DMS 273 (cell line): Measurements from ENCODE around the gene TNIP3.
"Not testable (repeated sequence)": the region's sequence is repeated elsewhere in the genome, so short reads cannot be mapped to it uniquely, and the experiment has no call there.

Source experiments
- DNase-seq: peaks from one replicate; lab custom pipeline; 2025; ENCODE audit not compliant: unreplicated experiment; lab: John Stamatoyannopoulos, UW

TNIP3 gene

DNA sequence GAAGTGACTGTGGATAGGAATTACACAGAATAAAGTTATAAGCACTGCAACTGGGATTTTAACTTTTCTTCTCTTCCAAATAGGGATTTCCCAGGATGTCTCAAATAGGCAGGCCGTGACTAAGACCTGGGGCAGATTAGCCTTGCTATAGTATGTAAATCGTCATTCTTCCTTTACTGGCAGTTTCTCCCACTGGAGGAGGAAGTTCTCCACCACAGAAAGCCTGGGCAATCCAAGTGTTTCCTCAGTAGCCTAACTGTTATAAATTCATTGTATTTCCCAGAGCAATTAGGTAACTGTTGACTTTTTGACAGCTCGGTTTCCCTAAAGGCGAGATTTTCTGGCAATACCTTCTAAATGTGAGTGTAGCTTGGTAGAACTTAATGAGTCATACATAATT, at the start of gene TNIP3:
TSS of gene TNIP3 (minus strand) at position 31 of the 400 bp plus-strand sequence. CDS start 196 bp downstream, outside the sequence.
- DNase-seq: no peak

DNA sequence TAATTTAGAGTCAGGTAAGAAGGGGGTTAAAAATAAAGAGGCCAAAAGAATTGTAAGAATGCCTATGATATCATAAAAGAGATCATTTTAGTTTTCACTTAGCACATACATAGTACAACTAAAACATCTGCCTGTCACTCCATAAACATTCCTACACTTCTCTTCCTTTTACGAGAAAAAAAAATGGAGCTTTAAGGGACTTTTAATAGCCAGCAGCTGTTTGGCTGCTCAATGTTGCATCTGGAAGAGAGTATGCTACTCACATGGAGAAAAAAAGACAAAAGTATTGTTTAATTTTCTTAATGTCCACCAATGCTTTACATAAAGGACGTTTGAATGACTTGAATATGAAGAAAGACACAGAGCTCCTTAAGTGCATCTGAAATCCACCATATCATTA, 48.7 kb upstream of the TNIP3 start:
- no peak for DNase-seq

DNA sequence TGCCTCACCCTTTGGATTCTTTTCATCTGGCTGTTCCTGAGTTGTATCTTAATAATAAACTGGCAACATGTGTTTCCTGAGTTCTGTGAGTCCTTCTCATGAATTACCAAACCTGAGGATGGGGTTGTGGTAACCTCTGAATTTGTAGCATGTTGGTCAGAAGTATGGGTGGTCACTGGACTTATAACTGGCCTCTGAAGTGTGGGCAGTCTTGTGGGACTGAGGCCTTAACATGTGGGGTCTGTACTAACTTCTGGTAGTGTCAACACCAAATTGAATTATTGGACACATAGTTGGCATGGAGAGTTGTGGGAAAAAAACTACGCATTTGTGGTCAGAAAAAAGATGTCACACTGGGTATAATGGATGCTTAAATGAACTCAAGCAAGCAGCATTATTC, 45.0 kb upstream of the TNIP3 start:
- DNase-seq: no peak

DNA sequence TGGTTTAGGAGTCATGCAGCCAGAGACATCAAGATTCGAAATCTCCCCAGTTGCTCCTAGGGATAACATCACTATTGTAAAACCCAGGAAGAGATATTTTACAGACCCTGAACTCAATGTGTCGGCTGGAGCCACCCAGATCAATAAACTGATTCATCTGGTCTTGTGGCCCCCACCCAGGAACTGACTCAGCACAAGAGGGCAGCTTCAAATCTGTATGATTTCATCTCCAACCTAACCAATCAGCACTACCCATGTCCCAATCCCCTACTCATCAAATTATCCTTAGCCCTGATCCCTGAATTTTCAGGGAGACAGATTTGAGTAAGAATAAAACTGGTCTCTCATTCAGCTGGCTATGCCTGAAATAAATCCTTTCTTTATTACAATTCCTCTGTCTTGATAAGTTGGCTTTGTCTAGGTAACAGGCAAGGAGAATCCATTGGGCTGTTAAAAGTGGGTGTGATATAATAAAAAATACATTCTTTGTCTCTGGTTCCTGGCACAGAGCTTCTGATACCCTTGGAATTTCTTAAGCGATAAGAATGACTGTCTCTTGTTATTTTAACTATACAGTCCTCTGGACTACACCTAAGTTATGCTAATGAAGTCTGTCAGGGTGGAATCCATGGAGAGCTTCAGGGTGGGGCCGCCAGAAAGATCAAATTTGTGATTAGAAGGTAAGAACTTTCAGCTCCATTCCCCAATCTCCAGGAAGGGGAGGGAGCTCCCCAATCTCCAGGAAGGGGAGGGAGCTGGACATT, 44.3 kb upstream of the TNIP3 start:
- no peak for DNase-seq

GRCh38 chr4:121205777-121206176, 41.7 kb upstream of the TNIP3 start:
- DNase-seq: not testable (repeated sequence)

DNA sequence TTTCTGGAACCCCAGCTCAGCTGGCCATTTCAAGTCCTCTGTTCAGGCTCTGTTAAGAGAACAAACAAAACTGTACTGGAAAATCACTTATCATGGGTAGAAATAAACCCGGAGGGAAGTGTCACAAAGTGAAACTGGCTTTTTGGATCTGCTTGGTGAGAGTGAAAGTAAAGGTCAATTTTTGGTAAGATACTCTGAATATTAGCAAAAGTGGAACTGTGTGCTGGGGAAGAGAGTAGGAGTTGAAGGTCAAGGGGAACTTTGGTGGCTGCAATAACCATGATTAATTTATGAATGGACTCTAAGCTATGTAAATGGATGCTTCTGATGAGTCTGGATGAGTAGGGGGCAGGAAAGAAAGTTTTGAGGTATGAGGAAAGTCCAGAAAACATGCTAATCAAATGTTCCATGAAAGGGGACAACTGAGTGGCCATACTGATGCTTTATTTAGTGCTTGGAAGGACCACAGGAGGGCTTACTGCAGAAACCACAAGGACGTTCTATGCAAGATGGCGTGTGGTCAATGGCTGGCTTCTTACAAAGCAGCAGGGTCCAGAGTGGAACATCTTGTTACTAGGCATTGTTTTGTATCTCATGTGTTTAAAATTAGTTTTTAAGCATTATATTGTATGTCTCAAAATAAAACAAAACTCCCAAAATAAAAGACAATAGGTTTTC, 36.8 kb upstream of the TNIP3 start:
- DNase-seq: no peak

DNA sequence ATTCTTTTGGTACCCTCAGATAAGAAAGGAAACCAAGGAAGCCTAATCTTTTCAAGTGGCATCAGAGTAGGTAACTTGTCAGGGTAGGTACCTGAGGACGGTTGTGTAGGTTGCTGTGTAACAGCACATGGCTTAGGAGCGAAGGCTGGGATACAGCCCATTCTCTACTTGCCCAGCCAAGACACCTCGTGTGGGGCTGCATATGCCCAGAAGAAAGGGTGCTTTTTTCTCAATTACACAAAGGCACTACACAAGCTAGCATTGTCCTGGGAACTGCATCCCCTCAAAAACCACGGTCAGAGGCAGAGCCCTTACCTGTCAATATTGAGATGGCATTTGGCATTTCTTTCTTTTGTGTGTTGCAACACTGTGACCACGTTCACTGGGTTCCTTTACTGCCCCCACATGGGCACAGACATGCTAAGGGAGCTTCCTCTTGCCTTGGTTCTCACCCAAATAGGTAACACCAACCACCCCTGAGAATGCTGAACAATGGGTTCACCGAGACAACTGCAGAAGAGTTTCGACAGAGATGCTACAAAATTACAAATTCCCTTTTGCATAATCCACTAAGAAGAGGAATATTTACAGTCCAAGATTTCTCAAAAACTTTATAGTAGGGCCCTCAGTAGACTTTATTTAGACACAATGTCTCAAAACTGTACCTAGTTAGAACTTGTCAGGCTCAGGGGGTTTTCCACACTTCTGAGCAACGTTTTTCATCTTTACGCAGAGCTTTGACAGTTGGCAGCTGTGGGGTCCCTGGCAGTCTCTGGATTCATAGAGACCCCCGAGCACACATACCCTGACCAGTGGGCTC, 35.8 kb upstream of the TNIP3 start:
- no peak for DNase-seq

- DNase-seq: no peak
Observed at GRCh38 chr4:121198251-121198650, 34.1 kb upstream of the TNIP3 start.

GRCh38 chr4:121195649-121196048, 31.5 kb upstream of the TNIP3 start:
- DNase-seq: no peak

GRCh38 chr4:121192480-121192879, 28.4 kb upstream of the TNIP3 start:
- DNase-seq: peak; percentile 45

DNA sequence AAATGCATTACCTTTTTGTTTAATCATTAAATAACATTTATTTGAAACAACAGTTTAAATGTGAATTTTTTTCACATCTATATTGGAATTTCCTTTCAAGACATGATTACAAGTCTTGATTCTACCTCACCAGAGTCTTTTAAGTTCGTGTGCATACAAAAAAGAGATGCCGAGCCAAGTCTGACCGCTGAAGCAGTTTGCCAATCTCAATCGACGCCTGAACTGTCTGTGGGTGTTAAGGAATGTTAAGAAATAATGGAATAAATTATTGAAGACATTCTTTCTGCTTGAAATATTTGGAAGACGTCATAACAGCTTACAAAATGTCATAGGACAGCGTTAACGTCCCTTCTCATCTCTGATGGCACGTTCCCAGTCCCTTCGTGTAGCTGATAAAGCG, 27.9 kb upstream of the TNIP3 start:
- DNase-seq: no peak

GRCh38 chr4:121191361-121191760, 27.2 kb upstream of the TNIP3 start:
- no peak for DNase-seq

DNA sequence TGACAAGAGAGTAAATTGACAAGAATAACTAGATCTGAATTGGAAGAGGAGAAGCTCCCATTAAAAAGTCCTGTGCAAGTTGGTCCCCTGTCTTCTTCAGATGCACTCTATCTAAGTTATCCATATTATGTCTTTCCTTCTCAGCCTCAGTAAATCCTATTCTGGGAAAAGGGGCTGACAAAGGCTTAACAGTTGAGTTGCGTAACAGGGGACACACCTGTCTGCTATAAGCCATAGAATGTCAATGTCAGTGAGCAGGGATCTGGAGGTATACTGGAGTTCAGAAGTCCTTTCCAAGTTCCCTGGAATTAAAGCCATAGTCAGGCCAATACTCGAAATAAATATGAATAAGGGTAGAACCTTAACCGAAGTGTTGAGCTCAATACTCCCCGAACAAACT, 26.3 kb upstream of the TNIP3 start:
- DNase-seq: no peak

- DNase-seq: no peak
Observed at GRCh38 chr4:121189326-121190215, 25.4 kb upstream of the TNIP3 start.

- DNase-seq: no peak
Observed at GRCh38 chr4:121187206-121187605, 23.1 kb upstream of the TNIP3 start.

- DNase-seq: no peak
Observed at GRCh38 chr4:121185960-121186359, 21.8 kb upstream of the TNIP3 start.

GRCh38 chr4:121183989-121184388, 19.9 kb upstream of the TNIP3 start:
- DNase-seq: no peak

DNA sequence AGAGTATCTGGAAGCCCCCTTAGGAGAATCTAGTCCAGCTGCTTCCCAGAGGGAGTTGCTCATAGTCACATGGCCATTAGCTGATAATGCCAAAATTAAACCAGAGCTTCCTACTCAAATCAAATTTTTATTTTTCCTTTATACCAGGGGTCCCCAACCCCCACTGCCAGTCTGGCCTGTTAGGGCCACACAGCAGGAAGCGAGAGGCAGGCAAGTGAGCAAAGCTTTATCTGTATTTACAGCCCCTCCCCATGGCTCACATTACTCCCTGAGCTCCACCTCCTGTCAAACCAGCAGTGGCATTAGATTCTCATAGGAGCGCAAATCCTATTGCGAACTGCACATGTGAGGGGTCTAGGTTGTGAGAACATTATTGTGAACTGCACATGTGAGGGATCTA, 19.2 kb upstream of the TNIP3 start:
- no peak for DNase-seq

DNA sequence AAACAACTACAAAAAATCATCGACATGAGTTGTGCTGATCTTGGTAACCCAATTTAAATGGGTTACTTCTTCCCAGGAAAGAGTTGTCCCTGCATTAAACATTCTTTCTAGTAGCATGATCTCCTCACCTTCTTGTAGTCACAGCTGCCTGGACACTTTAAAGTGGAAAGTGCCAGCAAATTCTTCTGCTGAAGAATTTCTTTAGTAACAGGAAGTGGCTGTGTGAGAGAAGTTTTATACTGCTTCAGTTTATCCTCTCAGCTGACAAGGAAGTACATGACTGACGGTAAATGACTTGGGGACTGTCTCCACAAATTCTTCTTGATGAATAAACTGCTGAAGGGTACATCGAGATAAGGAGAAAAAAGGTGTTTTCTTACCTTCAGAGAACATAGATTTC, 18.2 kb upstream of the TNIP3 start:
- no peak for DNase-seq

DNA sequence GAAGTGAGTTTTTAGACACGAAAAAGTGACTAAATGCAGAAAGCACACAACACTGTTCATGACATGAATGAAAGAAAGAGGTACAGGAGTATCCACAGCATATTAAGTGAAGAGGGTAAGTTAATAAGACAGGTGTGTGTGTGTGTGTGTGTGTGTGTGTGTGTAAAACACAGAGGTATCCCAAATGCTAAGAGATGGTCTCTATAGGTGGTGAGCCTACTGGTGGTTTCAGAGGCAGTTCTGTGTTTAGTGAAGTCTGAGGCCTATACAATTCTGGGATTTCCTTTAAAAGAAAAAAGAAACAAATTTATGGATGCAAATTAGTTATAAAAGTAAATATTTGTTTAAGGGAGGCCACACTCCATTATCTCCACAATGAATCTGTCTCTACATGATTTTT, 17.4 kb upstream of the TNIP3 start:
- DNase-seq: no peak

DNA sequence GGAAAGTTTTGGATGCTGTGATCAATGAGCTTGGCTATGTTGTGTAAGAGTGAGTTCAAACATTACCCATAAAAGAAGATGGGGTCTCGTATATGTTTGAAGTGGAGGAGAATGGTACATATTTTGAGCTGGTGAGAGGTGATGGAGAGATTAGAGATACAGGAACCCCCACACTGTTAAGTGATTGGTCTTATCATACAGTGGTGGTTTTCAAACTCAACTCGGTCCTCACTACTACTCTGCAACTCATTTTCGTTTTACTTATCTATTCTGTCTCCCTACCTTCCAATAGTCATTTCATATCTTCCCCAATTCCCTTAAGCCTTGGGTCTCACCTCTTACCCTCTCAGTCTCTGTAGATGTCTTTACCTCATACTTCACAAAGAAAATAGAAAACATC, 16.4 kb upstream of the TNIP3 start:
- no peak for DNase-seq
